GM18520 (cell line): ENCODE data around the gene CD7.

Experiments
- ATAC-seq: cut with Tn5 transposase; IDR thresholded peaks from one replicate; pipeline ENCODE4 v1.9.1; 2021; ENCODE audit not compliant: unreplicated experiment

The CD7 gene

GRCh38 chr17:82300228-82300627 lies 17.2 kb downstream of the CD7 start:
- ATAC-seq = no peak

- no peak for ATAC-seq
Observed at GRCh38 chr17:82299452-82299851, 18.0 kb downstream of the CD7 start.

GRCh38 chr17:82298538-82299421 lies 18.6 kb downstream of the CD7 start:
- no peak for ATAC-seq

GRCh38 chr17:82297714-82298537 lies 19.5 kb downstream of the CD7 start:
- peak; percentile 42 for ATAC-seq

DNA sequence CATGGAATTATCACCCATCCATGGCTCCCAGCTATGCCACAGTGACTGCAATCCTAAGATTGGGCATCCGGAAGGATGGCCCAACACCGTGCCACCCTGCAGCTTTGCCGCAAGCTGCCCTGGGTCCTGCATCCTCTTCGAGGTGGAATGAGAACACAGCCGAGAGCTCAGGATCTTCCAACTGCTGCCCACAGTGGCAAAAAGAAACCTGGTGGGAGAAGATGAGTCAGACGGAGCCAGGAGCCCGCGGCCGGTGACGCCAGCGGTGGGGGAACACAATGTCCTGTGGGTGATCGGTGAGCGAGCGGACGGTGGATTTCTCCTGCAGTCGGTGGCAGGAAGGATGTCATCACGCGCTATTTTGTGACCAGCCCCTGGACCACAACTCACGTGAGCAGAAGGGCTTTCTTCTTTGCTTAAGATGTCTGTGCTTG lies 20.1 kb downstream of the CD7 start:
- peak; percentile 18 for ATAC-seq

GRCh38 chr17:82296511-82297279 lies 20.7 kb downstream of the CD7 start:
- no peak for ATAC-seq

DNA sequence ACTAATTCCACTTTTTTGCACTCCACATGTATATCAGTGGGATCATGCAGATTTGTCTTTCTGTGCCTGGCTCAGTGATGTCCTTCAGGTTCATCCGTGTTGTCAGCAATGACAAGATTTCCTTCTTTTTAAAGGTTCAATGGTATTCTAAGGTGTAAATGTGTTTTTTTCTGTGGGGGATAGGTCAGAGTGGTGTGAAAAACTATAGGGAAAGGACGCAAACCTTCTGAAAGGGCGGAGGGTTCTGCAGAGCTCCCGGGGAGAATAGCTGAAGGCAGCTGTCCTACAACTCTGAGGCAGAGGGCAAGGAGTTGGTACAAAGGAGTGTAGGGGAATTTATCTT lies 22.0 kb downstream of the CD7 start:
- no peak for ATAC-seq

GRCh38 chr17:82294064-82294773 lies 23.2 kb downstream of the CD7 start:
- no peak for ATAC-seq

DNA sequence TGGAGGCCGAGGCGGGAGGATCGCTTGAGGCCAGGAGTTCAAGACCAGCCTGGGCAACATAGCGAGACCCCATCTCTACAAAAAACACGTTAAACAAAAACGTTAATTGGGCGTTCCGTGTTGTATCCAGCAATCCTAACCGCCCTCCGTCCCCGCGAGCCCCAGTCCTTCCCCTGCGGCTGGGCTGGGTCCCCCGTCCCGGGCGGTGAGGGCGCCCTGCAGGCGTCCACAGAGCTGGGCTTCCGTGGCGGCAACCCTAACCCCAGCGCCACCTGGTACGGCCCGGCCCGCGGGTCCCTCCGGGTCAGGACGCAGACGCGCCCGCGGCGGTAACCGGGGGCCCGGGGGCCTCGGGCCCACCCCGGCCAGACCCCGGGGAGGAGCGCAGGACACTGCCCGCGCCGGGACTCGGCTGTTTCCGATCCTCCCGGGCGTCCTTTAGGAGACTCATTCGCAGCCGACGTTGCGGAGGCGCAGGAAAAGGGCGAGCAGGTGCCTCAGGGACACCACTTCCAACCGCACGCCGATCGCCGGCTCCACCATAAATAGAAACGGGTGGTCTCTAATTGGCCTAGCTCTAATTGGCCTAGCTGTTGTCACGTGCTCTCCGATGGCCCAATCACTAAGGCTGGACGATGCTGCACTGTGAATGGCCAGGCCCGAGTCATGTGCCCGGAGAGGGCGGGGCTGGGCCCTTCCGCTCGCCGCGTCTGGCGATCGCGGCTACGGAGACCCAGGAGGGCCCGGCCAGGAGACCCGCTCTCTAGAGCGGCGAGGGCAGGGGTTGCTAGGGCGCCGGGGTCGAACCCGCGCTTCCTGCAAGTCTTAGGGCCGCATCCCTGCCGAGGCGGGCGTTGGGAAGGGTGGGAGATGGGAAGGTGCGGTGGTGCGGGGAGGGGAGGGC lies 24.9 kb downstream of the CD7 start:
- peak; percentile 93 for ATAC-seq

GRCh38 chr17:82291582-82292250 lies 25.7 kb downstream of the CD7 start:
- no peak for ATAC-seq

DNA sequence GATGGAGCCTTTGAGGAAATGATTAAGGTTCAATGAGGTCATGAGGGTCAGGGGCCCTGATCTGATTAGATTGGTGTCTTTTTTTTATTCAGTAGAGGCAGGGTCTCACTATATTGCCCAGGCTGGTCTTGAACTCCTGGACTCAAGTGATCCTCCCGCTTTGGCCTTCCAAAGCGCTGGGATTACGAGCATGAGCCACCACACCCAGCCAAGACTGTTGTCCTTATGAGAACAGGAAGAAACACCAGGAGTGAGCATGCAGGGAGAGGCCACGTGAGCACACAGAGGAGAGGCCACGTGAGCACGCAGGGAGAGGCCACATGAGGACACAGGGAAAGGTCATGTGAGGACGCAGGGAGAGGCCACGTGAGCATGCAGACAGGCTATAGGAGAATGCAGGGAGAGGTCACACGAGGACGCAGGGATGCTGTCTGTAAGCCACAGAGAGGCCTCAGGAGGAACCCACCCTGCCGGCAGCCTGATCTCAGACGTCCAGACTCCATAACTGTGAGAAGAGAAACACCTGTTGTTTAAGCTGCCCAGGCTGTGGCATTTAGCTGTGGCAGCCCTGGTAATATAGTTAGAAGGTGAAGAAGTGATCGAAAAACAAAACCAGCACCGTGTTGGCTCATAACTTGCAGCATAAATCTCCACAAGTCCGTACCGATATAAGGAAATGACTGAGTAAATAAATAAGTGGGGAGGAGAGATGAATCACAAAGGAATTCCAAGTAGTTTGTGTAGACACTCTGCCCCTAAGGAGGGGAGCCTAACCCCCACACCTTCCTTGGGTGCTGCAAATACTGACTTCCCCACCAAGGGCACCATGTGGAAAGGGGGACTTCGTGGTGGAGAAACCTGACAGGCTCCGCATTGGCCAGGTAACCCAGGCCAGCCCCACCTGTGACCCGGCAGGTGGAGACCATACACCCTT lies 29.3 kb downstream of the CD7 start:
- no peak for ATAC-seq

- no peak for ATAC-seq
Observed at GRCh38 chr17:82287013-82287867, 30.2 kb downstream of the CD7 start.

GRCh38 chr17:82285141-82285540 lies 32.3 kb downstream of the CD7 start:
- ATAC-seq = no peak

GRCh38 chr17:82283208-82283749 lies 34.1 kb downstream of the CD7 start:
- no peak for ATAC-seq

DNA sequence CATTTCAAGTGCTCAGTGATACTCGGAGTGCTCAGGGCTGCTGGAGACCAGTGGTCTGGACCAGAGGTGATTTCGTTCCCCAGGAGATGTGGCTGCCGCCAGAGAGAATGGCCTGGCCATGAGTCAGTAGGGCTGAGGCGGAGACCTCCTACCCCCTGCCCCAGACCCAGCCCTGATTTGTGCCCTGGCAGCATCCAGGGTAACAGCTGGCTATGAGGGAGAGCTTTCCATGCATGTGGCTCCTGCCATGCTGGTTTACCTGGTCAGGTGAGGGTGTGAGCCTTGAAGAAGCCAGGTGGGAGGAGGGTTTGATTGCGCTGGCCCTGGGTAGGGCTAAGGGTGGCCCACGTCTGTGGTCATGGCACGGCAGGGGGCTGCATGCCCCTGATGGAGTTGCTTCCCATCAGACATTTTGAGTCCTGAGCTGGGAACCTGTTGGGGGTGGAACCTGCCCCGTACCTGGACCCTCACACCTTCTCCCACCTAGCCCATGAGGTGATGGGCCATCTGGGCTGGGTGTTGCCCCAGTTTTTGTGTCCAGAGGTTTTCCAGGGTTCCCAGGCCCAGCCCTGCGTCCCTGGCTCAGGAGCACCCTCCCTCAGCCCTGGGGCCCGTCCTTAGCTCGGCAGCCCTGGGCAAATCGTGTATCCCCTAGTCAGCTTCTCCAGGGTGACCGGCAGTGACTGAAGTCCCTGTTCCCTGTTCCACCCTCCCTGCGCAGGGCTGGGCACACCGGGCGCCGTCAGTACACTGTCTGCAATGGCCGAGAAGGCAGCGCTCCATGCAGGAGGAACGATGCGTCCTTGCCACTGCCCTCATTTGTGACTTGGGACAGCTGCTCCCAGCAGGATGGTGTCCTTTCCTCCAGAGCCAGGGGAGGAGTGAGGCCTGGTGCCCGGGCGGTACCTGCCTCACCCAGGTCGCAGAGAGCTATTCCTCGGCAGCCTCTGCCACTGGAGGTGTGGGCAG lies 34.9 kb downstream of the CD7 start:
- no peak for ATAC-seq
